Activated CD4-positive, alpha-beta T cell treated with anti-CD3 and anti-CD28 coated beads, Interleukin-2, amount 10 ng/mL, durations not matched to agents 7 days and 5 days (primary cell): ENCODE measurements around the gene TAS2R4. TPM values are rescaled to one million over a fixed set of nuclear protein-coding genes. Genes with fewer than 3 reads are reported as not detected.
A peak's percentile ranks its signal among the peaks of the same experiment; 100 is the strongest.
"Not testable (repeated sequence)": the region's sequence is repeated elsewhere in the genome, so short reads cannot be mapped to it uniquely, and the experiment has no call there.

Experiments used
- CTCF ChIA-PET: fragments of 350-600 bp; sonication (Branson Sonifier 250); formaldehyde crosslinking; loops from one replicate; lab custom pipeline; 2021; ENCODE audit warnings: antibody characterized with exemption; lab: Charles Lee
- POLR2A ChIA-PET: fragments of 350-600 bp; sonication (Branson Sonifier 250); formaldehyde crosslinking; loops from one replicate; lab custom pipeline; 2021; ENCODE audit warnings: antibody characterized with exemption; lab: Charles Lee
- DNase-seq: peaks from one replicate; pipeline ENCODE4 v3.0.0-alpha.2; 2020
- H3K27ac Mint-ChIP-seq: one replicate; pipeline ENCODE4 v1.8.0; 2021; ENCODE audit warnings: mild to moderate bottlenecking, moderate library complexity, mixed read lengths
- H3K27me3 Mint-ChIP-seq: one replicate; pipeline ENCODE4 v1.8.0; 2021; ENCODE audit warnings: mixed read lengths
- H3K36me3 Mint-ChIP-seq: one replicate; pipeline ENCODE4 v1.8.0; 2021; ENCODE audit warnings: low read depth, mixed read lengths
- H3K4me1 Mint-ChIP-seq: one replicate; pipeline ENCODE4 v1.8.0; 2021; ENCODE audit warnings: mixed read lengths
- H3K4me3 Mint-ChIP-seq: one replicate; pipeline ENCODE4 v1.8.0; 2021; ENCODE audit warnings: mild to moderate bottlenecking, moderate library complexity, mixed read lengths
- H3K9me3 Mint-ChIP-seq: one replicate; pipeline ENCODE4 v1.8.0; 2021; ENCODE audit warnings: mixed read lengths
- total RNA-seq, 2 experiments: library from RNA; stranded (reverse); gene quantifications; one replicate each; pipeline ENCODE4 v1.2.3, GENCODE V29; 2021

TAS2R4 gene
- total RNA-seq: 1 to 10 TPM; 1.1 to 1.3 TPM

GRCh38 chr7:141776374-141776773 lies at the start of gene TAS2R4:
TAS2R4 (plus strand) TSS chr7:141776674; CDS start chr7:141778489, 1,815 bp downstream.
- Mint-ChIP-seq H3K27ac (no peak within 1 kb of the TSS), H3K27me3 (no peaks in the 10 kb centered on the region), H3K4me3 (no peak within 1 kb of the TSS), H3K36me3 (peaks cover 41% of the 10 kb centered on the region), H3K4me1 (no peaks in the 10 kb centered on the region), H3K9me3 (peaks cover 6% of the 10 kb centered on the region)
- POLR2A ChIA-PET: no interaction called here
- CTCF ChIA-PET: interaction anchor here (1.0 to 1.3 kb wide), 4 partner anchors 9 to 15 kb away, joined by 3 to 5 read pairs (median 3); no protein-coding TSS in a partner anchor
- no peak for DNase-seq

- H3K27ac Mint-ChIP-seq: no peak overlapping the region
- H3K36me3 Mint-ChIP-seq: no peaks in the 10 kb centered on the region
- no peaks in the 10 kb centered on the region for H3K9me3 Mint-ChIP-seq
- CTCF ChIA-PET: interaction anchor here (1.8 kb wide), 1 partner anchor 9 kb away, joined by 10 read pairs; the partner anchor contains the start of gene SSBP1
- DNase-seq: no peak
- no peak overlapping the region for H3K4me3 Mint-ChIP-seq
- POLR2A ChIA-PET: no interaction called here
- H3K27me3 Mint-ChIP-seq: no peaks in the 10 kb centered on the region
- H3K4me1 Mint-ChIP-seq: no peaks in the 10 kb centered on the region
Observed at GRCh38 chr7:141729020-141729419, 47.5 kb upstream of the TAS2R4 start.

GRCh38 chr7:141731476-141732149 lies 44.9 kb upstream of the TAS2R4 start:
- H3K27me3 Mint-ChIP-seq: no peaks in the 10 kb centered on the region
- H3K36me3 Mint-ChIP-seq: no peaks in the 10 kb centered on the region
- POLR2A ChIA-PET: no interaction called here
- no peak for DNase-seq
- no peak overlapping the region for H3K27ac Mint-ChIP-seq
- peaks cover 4% of the 10 kb centered on the region for H3K4me1 Mint-ChIP-seq
- H3K9me3 Mint-ChIP-seq: no peaks in the 10 kb centered on the region
- H3K4me3 Mint-ChIP-seq: no peak overlapping the region
- CTCF ChIA-PET: interaction anchor here (1.1 kb wide), 1 partner anchor 36 kb away, joined by 3 read pairs; no protein-coding TSS in a partner anchor

GRCh38 chr7:141737118-141737835 lies 39.2 kb upstream of the TAS2R4 start:
- Mint-ChIP-seq H3K9me3 (no peaks in the 10 kb centered on the region), H3K4me3 (peak overlapping the region; percentile 92), H3K4me1 (peaks cover 35% of the 10 kb centered on the region), H3K27me3 (no peaks in the 10 kb centered on the region), H3K36me3 (peaks cover 19% of the 10 kb centered on the region), H3K27ac (peak overlapping the region; percentile 96)
- DNase-seq: no peak
- ChIA-PET CTCF (interaction anchor here (0.6 to 2.5 kb wide), 26 partner anchors 9 to 722 kb away, joined by 3 to 17 read pairs (median 5); partner anchors contain the start of genes DENND11, MRPS33 and WEE2), POLR2A (interaction anchor here (0.6 kb wide), 1 partner anchor 10 kb away, joined by 3 read pairs; no protein-coding TSS in a partner anchor)

GRCh38 chr7:141737836-141738591 lies 38.5 kb upstream of the TAS2R4 start, which contains the start of gene SSBP1:
SSBP1 (plus strand) TSS chr7:141738358; CDS start chr7:141739167, 809 bp downstream.
- H3K27me3 Mint-ChIP-seq: no peaks in the 10 kb centered on the region
- POLR2A ChIA-PET: interaction anchor here (0.6 kb wide), 1 partner anchor 35 kb away, joined by 3 read pairs; no protein-coding TSS in a partner anchor
- peak within 1 kb of the TSS; percentile 92 for H3K4me3 Mint-ChIP-seq
- H3K4me1 Mint-ChIP-seq: peaks cover 38% of the 10 kb centered on the region
- CTCF ChIA-PET: interaction anchor here (0.8 to 2.5 kb wide), 34 partner anchors 8 to 723 kb away, joined by 3 to 17 read pairs (median 4); partner anchors contain the start of genes DENND11, MRPS33 and WEE2
- H3K36me3 Mint-ChIP-seq: peaks cover 23% of the 10 kb centered on the region
- H3K27ac Mint-ChIP-seq: peak within 1 kb of the TSS; percentile 96
- DNase-seq: peak; percentile 94
- no peaks in the 10 kb centered on the region for H3K9me3 Mint-ChIP-seq

GRCh38 chr7:141738592-141739013 lies 37.9 kb upstream of the TAS2R4 start:
- peak overlapping the region; percentile 92 for H3K4me3 Mint-ChIP-seq
- no peaks in the 10 kb centered on the region for H3K9me3 Mint-ChIP-seq
- ChIA-PET CTCF (interaction anchor here (0.9 to 2.5 kb wide), 28 partner anchors 8 to 724 kb away, joined by 3 to 17 read pairs (median 4); partner anchors contain the start of genes DENND11, MRPS33 and WEE2), POLR2A (no interaction called here)
- H3K27me3 Mint-ChIP-seq: no peaks in the 10 kb centered on the region
- peaks cover 27% of the 10 kb centered on the region for H3K36me3 Mint-ChIP-seq
- H3K4me1 Mint-ChIP-seq: peaks cover 38% of the 10 kb centered on the region
- peak overlapping the region; percentile 96 for H3K27ac Mint-ChIP-seq
- no peak for DNase-seq

- peak overlapping the region; percentile 96 for H3K27ac Mint-ChIP-seq
- peaks cover 38% of the 10 kb centered on the region for H3K4me1 Mint-ChIP-seq
- H3K27me3 Mint-ChIP-seq: no peaks in the 10 kb centered on the region
- peaks cover 34% of the 10 kb centered on the region for H3K36me3 Mint-ChIP-seq
- ChIA-PET POLR2A (no interaction called here), CTCF (interaction anchor here (1.4 to 2.5 kb wide), 5 partner anchors 9 to 96 kb away, joined by 3 to 17 read pairs (median 4); partner anchors contain the start of gene DENND11)
- DNase-seq: no peak
- H3K9me3 Mint-ChIP-seq: no peaks in the 10 kb centered on the region
- H3K4me3 Mint-ChIP-seq: peak overlapping the region; percentile 92
Observed at GRCh38 chr7:141739250-141739649, 37.2 kb upstream of the TAS2R4 start.

- CTCF ChIA-PET: interaction anchor here (1.3 kb wide), 1 partner anchor 179 kb away, joined by 3 read pairs; no protein-coding TSS in a partner anchor
- Mint-ChIP-seq H3K4me1 (peaks cover 31% of the 10 kb centered on the region), H3K36me3 (peaks cover 48% of the 10 kb centered on the region), H3K27me3 (no peaks in the 10 kb centered on the region), H3K9me3 (no peaks in the 10 kb centered on the region), H3K27ac (no peak overlapping the region), H3K4me3 (no peak overlapping the region)
- DNase-seq: no peak
- POLR2A ChIA-PET: no interaction called here
Observed at GRCh38 chr7:141742229-141742628, 34.2 kb upstream of the TAS2R4 start.

- H3K27ac Mint-ChIP-seq: no peak overlapping the region
- peaks cover 54% of the 10 kb centered on the region for H3K36me3 Mint-ChIP-seq
- POLR2A ChIA-PET: no interaction called here
Observed at GRCh38 chr7:141744131-141744530, 32.3 kb upstream of the TAS2R4 start.

GRCh38 chr7:141748396-141748795 lies 28.1 kb upstream of the TAS2R4 start:
- no peaks in the 10 kb centered on the region for H3K27me3 Mint-ChIP-seq
- ChIA-PET POLR2A (no interaction called here), CTCF (interaction anchor here (0.6 to 1.3 kb wide), 2 partner anchors 18 to 546 kb away, joined by 3 to 4 read pairs; no protein-coding TSS in a partner anchor)
- H3K4me3 Mint-ChIP-seq: no peak overlapping the region
- H3K36me3 Mint-ChIP-seq: peaks cover 74% of the 10 kb centered on the region
- H3K4me1 Mint-ChIP-seq: no peaks in the 10 kb centered on the region
- peaks cover 27% of the 10 kb centered on the region for H3K9me3 Mint-ChIP-seq
- no peak for DNase-seq
- H3K27ac Mint-ChIP-seq: no peak overlapping the region

More at GRCh38 chr7:141744131-141744530, 32.3 kb upstream of the TAS2R4 start:
- H3K9me3 Mint-ChIP-seq: no peaks in the 10 kb centered on the region
- H3K4me1 Mint-ChIP-seq: peaks cover 25% of the 10 kb centered on the region
- CTCF ChIA-PET: no interaction called here
- H3K4me3 Mint-ChIP-seq: no peak overlapping the region
- no peak for DNase-seq
- H3K27me3 Mint-ChIP-seq: no peaks in the 10 kb centered on the region

- POLR2A ChIA-PET, H3K4me1 Mint-ChIP-seq, CTCF ChIA-PET, H3K27me3 Mint-ChIP-seq, H3K27ac Mint-ChIP-seq, H3K4me3 Mint-ChIP-seq, DNase-seq: not testable (repeated sequence)
- Mint-ChIP-seq H3K9me3 (peaks cover 27% of the 10 kb centered on the region), H3K36me3 (peaks cover 74% of the 10 kb centered on the region)
Observed at GRCh38 chr7:141751904-141752303, 24.6 kb upstream of the TAS2R4 start.

- DNase-seq: no peak
- Mint-ChIP-seq H3K27me3 (no peaks in the 10 kb centered on the region), H3K9me3 (peaks cover 27% of the 10 kb centered on the region), H3K27ac (no peak overlapping the region), H3K4me3 (no peak overlapping the region), H3K36me3 (peaks cover 78% of the 10 kb centered on the region), H3K4me1 (no peaks in the 10 kb centered on the region)
- POLR2A ChIA-PET: no interaction called here
- CTCF ChIA-PET: no interaction called here
Observed at GRCh38 chr7:141752634-141753033, 23.8 kb upstream of the TAS2R4 start.
